Measurements from ENCODE around the gene ISM2.

Gene ISM2

GRCh38 chr14:77505031-77505430 is 6.4 kb upstream of the ISM2 start:
- no peak for DNase-seq

GRCh38 chr14:77503138-77503537 is 4.5 kb upstream of the ISM2 start:
- no peak for DNase-seq

GRCh38 chr14:77502109-77502782 is 3.6 kb upstream of the ISM2 start:
- DNase-seq, result no peak

GRCh38 chr14:77498984-77499527 is 440 bp upstream of the ISM2 start:
- DNase-seq, result no peak

- DNase-seq, result no peak
Measured at GRCh38 chr14:77495334-77495733, 3.3 kb downstream of the ISM2 start.

- DNase-seq, result no peak
Measured at GRCh38 chr14:77491056-77491455, 7.6 kb downstream of the ISM2 start.

GRCh38 chr14:77490347-77490986 is 8.1 kb downstream of the ISM2 start:
- no peak for DNase-seq

GRCh38 chr14:77489041-77489440 is 9.6 kb downstream of the ISM2 start:
- DNase-seq, result no peak

- DNase-seq, result no peak
Measured at GRCh38 chr14:77488558-77488957, 10.1 kb downstream of the ISM2 start.

GRCh38 chr14:77485901-77486678 is 12.5 kb downstream of the ISM2 start:
- DNase-seq, result no peak

- no peak for DNase-seq
Measured at GRCh38 chr14:77485256-77485655, 13.4 kb downstream of the ISM2 start.

- no peak for DNase-seq
Measured at GRCh38 chr14:77482422-77482821, 16.2 kb downstream of the ISM2 start.

- DNase-seq, result no peak
Measured at GRCh38 chr14:77478796-77479195, 19.8 kb downstream of the ISM2 start.

- DNase-seq, result no peak
Measured at GRCh38 chr14:77478029-77478428, 20.6 kb downstream of the ISM2 start.

- DNase-seq, result no peak
Measured at GRCh38 chr14:77475432-77476115, 23.0 kb downstream of the ISM2 start.

- DNase-seq, result no peak
Measured at GRCh38 chr14:77474479-77475177, 24.0 kb downstream of the ISM2 start.

- no peak for DNase-seq
Measured at GRCh38 chr14:77473921-77474320, 24.7 kb downstream of the ISM2 start.

GRCh38 chr14:77470224-77470870 is 28.3 kb downstream of the ISM2 start:
- no peak for DNase-seq

- no peak for DNase-seq
Measured at GRCh38 chr14:77469539-77469938, 29.1 kb downstream of the ISM2 start.

- no peak for DNase-seq
Measured at GRCh38 chr14:77469067-77469505, 29.5 kb downstream of the ISM2 start.

GRCh38 chr14:77467801-77468200 is 30.8 kb downstream of the ISM2 start:
- DNase-seq, result no peak
